GM19238 (cell line): Measurements from ENCODE around the gene RHOG.
A peak's percentile ranks its signal among the peaks of the same experiment; 100 is the strongest.
"Not testable (repeated sequence)": the region's sequence is repeated elsewhere in the genome, so short reads cannot be mapped to it uniquely, and the experiment has no call there.

Experiments
- DNase-seq: peaks from one replicate; pipeline ENCODE4 v3.0.0; 2011; ENCODE audit warnings: low spot score; ENCODE audit not compliant: insufficient read length

The RHOG gene

DNA sequence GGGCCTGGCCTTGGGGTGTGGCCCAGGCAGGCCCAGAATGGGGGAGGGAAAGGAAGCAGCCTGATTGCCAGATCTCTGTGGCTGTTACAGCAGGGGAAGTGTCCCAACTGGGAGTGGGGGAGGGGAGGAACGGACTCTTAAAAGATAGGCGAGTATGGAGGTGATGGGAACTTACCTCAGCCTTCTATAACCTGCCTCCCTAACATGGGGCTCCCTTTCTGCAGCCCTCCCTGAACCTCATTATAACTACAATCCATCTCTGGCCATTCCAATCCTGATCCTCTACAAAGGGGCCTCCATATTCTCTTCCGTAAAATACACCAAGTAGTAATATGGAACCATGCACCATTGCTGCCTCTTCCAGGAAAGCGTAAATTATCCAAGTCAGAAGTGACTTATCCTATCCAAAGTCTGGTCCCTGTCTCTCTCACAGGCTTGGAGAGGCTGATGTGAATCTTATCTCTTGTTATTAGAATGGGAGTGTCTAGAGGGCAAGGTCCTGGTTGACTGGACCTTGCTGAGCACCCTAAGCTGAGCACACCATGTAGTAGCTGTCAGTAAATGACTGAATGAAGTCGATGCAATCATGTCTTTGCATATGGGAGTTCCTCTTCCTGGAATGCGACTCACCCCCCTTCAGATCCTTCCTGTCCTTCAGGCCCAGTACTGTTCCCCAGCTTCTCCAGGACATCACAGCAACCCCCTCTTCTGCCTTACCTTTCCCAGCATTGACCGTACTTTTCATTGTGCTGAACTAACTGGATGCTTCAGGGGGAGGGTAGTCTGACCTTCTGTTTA is 5.9 kb downstream of the RHOG start:
- no peak for DNase-seq

DNA sequence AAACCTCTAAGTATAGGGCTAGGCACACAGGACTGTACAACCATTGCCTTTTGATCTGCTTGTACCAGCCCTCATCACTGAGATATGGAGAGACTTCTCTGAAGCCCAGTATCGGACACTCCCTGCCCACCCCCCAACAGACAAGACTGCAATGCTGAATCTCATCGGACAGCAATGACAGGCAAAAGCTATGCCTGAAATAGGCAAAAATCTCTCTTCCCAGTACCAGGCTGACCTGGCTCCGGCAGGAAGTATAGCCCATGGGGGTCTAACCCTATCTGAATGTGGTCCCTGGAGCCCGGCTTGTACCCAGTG is 6.5 kb downstream of the RHOG start:
- DNase-seq = no peak

DNA sequence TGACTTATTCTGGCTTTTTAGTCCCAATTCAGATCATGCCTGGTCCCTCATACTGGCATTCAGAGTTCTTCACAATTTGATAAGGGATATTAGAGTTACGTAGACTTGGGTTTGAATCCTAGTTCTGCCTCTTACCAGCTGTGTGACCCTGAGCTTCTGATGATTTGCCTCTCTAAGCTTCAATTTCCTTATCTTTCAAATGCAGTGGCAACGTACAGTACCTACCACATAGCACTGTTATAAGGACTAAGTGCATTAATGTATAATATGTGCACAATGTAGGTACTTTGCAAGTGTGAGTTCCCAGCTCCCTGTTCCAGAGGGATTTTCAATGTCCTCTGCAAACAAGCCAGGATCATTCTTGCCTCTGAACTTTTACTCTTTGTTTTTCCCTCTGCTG is 7.3 kb downstream of the RHOG start:
- no peak for DNase-seq

DNA sequence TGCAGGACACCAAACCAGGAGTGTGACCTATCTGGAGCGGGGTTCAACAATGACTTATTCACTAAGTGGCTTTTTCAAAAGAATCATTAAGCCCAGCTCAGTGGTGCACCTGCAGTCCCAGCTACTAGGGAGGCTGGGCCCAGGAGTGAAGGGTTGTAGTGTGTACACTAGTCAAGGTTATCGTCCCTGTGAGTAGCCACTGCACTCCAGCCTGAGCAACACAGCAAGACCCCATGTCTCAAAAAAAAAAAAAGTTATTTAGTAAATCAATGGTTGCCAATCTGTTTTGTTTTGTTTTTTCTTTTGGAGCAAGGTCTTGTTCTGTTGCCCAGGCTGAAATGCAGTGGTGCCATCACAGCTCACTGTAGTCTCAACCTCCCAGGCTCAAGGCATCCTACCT is 7.9 kb downstream of the RHOG start:
- no peak for DNase-seq

DNA sequence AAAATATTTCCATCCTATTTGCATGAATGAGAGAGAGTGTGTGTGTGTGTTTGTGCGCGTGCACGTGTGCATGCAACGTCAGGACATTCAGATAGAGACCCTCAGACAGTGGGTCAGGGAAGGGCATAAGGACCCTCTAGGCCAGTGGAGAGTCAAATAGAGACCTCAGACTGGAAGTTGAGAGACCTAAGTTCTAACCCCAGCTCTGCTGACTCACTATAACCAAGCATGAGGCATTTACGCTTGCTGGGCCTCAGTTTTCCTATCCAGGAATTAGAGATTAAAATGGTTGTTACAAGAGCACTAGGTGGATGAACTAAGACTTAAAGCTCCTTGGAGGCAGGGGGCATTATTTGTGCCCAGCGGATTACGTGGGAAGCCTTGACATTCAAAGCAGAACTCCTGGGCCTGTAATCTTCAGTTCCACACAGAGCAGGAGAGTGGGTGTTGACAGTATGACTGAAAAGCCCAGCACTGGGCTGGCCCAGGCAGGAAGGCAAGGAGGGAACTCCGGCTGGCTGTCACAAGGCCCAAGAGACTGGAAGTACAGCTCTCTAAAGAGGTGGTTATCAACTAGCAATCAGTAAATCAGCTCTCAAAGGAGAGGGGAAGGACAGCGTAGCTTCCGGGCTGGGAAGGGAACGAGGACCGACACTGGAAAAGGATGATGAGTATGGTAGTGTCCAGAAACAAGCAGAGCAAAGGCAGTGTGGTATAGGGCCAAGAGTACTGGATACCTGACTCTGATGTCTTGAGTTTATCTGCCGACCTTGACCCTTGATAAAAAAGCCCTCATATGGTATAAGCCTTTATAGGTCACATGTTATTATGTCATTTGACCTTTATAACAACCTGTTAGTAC is 9.2 kb downstream of the RHOG start:
- DNase-seq = no peak

DNA sequence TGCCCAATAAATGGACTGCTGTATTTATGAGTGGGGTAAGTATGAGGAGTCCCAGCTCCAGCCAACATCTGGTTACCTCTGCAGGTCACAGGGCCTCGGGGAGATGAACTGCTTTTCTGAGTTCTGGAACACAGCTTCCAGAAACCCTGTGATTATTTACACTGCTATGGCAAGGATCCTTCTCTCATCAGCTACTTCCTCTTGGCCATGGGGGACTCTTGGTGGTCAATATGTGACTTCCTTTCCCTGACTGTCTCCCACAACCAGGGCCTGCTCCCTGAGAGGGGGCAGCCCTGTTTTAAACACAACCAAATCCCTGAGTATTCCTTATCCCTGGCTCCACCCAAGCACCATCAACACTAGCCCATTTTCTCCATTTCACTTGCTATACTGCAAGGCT is 10.0 kb downstream of the RHOG start:
- DNase-seq = no peak

GRCh38 chr11:3830088-3830487 is 10.7 kb downstream of the RHOG start:
- no peak for DNase-seq

DNA sequence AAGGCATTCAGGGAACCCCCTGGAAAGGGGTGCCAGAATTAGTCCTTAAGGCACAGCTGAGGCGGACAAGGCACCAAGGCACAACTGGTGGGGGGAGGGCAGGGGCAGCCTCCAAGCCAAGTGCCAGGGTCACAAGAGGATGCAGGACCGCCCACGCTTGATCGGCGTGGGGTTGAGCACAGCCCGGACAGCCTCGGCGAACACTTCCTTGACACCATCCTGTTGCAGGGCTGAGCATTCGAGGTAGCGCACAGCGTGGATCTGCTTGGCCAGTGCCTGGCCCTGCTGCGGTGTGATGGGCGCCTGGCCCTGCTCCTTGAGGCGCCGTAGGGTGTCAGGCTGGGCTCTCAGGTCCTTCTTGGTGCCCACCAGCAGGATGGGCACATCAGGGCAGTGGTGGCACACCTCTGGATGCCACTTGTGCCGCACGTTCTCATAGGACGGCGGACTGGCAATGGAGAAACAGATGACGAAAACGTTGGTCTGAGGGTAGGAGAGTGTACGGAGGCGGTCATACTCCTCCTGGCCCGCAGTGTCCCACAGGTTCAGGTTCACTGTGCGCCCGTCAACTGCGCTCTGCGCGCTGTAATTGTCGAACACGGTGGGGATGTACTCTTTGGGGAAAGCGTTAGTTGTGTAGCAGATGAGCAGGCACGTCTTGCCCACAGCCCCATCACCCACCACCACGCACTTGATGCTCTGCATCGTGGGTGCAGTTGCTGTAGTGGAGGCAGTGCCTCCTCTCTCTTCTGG is 13.1 kb downstream of the RHOG start:
- DNase-seq = no peak

DNA sequence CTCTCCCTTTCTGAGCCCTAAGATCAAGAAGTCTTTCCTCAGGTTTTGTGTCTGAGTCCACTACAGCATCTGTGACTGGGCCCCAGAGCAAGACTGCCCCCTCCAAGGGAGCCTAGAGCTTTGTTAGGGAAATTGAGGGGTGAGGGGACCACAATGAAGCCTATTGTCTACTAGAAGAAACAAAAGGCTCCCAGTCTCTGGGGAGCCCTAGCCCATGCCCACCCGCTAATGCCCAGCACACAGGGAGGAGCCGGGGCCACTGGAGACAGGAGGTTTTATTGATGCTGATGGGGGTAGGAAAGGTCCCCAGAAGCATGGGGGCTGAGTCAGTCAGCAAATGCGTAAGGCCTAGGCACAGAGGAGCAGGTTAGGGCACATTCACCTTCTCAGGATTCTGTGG is 14.0 kb downstream of the RHOG start:
- no peak for DNase-seq

- no peak for DNase-seq
Measured at GRCh38 chr11:3825473-3826154, 15.1 kb downstream of the RHOG start.

GRCh38 chr11:3824714-3825472 is 15.9 kb downstream of the RHOG start:
- peak; percentile 77 for DNase-seq

DNA sequence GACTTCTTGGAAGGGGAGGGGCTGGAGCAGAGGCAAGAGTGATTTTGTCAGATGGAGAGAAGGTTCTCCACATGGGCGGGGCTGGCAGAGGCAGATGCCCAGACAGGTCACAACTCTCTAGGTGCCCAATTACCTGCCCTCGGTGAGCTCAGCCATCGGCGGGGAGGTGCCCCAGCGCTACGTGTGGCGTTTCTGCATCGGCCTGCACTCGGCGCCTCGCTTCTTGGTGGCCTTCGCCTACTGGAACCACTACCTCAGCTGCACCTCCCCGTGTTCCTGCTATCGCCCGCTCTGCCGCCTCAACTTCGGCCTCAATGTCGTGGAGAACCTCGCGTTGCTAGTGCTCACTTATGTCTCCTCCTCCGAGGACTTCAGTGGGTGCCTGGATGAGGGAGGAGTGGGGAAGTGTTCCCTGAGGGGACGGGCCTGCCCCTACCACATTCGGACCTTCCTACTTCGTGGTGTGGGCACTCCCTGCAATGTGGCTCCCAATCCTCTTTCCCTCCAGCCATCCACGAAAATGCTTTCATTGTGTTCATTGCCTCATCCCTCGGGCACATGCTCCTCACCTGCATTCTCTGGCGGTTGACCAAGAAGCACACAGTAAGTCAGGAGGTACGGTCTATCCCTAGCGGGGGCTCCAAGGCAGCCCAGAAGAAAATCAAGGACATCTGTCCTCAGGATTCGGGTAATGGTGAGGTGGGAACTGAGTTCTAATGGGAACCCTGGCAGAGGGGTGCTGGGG is 16.8 kb downstream of the RHOG start:
- DNase-seq = no peak

GRCh38 chr11:3823303-3823702 is 17.5 kb downstream of the RHOG start:
- no peak for DNase-seq

DNA sequence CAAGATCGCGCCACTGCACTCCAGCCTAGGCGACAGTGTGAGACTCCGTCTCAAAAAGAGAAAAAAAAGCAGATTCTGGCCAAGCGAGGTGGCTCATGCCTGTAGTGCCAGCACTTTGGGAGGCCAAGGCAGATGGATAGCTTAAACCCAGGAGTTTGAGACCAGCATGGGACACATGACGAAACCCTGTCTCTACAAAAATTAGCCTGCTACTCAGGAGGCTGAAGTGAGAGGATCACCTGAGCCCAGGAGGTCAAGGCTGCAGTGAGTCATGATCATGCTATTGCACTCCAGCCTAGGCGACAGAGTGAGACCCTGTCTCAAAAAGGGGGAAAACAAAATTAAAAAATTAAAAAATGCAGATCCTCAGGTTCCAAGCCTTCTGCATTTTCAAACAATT is 18.4 kb downstream of the RHOG start:
- no peak for DNase-seq

DNA sequence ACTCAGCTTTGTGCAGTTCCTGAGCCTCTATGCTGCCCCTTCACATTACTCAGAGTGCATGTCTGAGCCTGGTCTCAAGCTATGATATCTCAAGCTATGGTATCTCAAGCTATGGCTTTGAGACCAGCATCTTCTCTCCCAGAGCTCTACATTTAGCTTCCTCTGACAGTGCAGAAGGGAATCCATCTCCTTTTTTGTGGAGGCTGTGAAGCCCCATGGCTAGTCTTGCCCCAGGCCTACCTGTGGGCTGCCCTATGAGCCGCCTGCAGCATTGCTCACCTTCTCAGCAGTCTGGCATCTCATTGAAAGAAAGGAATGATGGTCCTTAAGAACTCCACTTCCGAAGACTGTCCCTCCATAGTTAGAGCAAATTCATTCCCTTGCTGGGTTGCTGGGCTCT is 19.8 kb downstream of the RHOG start:
- DNase-seq = no peak

- DNase-seq = no peak
Measured at GRCh38 chr11:3817181-3817800, 23.5 kb downstream of the RHOG start.

- no peak for DNase-seq
Measured at GRCh38 chr11:3816673-3817072, 24.1 kb downstream of the RHOG start.

DNA sequence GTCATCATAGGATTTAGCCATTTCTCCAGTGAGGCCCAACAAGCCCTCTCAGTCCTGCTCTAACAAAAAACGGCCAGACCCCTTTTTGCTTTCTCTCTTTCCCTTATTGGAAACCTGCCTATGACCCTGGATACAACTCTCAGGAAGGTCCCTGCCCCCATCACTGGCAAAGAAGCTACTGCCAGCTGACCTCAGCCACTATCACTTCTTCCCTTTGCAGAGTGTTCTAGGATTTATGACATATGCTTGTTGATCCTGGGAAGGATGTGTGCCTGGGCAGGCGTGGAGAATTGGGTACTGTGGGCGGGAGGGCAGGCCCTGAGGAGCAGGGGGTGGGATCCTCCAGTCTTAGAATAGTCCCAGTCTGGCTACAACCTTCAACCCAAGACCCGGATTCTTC is 24.9 kb downstream of the RHOG start:
- no peak for DNase-seq

DNA sequence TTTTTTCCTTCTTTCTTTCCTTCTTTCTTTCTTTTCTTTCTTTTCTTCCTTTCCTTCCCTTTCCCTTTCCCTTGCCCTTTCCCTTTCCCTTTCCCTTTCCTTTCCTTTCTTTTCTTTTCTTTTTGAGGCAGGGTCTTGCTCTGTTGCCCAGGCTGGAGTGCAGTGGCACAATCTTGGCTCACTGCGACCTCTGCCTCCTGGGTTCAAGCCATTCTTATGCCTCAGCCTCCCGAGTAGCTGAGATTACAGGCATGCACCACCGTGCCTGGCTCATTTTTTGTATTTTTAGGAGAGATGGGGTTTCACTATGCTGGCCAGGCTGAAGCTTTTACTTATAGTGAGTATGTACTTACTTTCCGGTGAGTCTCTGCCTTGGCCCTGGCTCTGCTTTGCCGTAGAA is 25.9 kb downstream of the RHOG start:
- not testable (repeated sequence) for DNase-seq

DNA sequence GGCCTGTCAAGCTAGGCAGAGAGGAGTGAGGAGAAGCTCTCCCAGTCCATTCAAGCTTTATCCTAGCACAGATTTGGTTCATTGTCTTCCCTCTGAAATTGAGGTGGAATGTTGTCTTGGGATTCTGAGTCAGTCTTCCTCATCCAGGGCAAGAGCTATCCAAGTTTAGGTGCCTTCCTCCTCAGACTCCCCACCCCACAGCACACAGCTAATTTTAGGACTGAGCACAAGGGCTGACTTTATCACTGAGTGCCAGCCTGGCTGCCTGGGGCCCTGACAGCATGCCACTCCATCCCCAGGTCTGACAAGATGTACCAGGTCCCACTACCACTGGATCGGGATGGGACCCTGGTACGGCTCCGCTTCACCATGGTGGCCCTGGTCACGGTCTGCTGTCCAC is 29.8 kb downstream of the RHOG start:
- DNase-seq = no peak
